Parathyroid adenoma (tissue), 2 donors: ENCODE data around the gene TMCO4.
A peak's percentile ranks its signal among the peaks of the same experiment; 100 is the strongest.

Experiments
- H2AFZ ChIP-seq: fragments of 300-600 bp; sonication (generic); one replicate; pipeline ENCODE4 v1.7.0; 2017; ENCODE audit warnings: antibody characterized with exemption, mild to moderate bottlenecking
- H3K27ac ChIP-seq: fragments of 300-600 bp; sonication (generic); one replicate; pipeline ENCODE4 v1.7.0; 2017
- H3K27me3 ChIP-seq: fragments of 300-600 bp; sonication (generic); one replicate; pipeline ENCODE4 v1.7.0; 2017; ENCODE audit warnings: low read length; ENCODE audit not compliant: control insufficient read depth, insufficient read depth
- H3K36me3 ChIP-seq: fragments of 300-600 bp; sonication (generic); one replicate; pipeline ENCODE4 v1.7.0; 2017; ENCODE audit warnings: low read length; ENCODE audit not compliant: control insufficient read depth, insufficient read depth
- H3K4me1 ChIP-seq: fragments of 300-600 bp; sonication (generic); one replicate; pipeline ENCODE4 v1.7.0; 2017; ENCODE audit warnings: control low read depth
- H3K4me2 ChIP-seq: fragments of 300-600 bp; sonication (generic); one replicate; pipeline ENCODE4 v1.7.0; 2017; ENCODE audit warnings: low read length
- H3K4me3 ChIP-seq: fragments of 300-600 bp; sonication (generic); one replicate; pipeline ENCODE4 v1.7.0; 2017; ENCODE audit warnings: low read depth, low read length
- H3K79me2 ChIP-seq: fragments of 300-600 bp; sonication (generic); one replicate; pipeline ENCODE4 v1.7.0; 2017; ENCODE audit warnings: control low read depth
- H3K9ac ChIP-seq: fragments of 300-600 bp; sonication (generic); one replicate; pipeline ENCODE4 v1.7.0; 2017; ENCODE audit warnings: mild to moderate bottlenecking
- H3K9me3 ChIP-seq: fragments of 300-600 bp; sonication (generic); one replicate; pipeline ENCODE4 v1.7.0; 2017; ENCODE audit warnings: low read length; ENCODE audit not compliant: control insufficient read depth
- TF ChIP-seq, protein P1 (sequence below): fragments of 300-600 bp; sonication (generic); IDR thresholded peaks from one replicate; pipeline ENCODE4 v1.7.0; 2017; ENCODE audit warnings: antibody characterized with exemption, mild to moderate bottlenecking
- donor health status: primary hyperparathyroidism.

Gene TMCO4

DNA sequence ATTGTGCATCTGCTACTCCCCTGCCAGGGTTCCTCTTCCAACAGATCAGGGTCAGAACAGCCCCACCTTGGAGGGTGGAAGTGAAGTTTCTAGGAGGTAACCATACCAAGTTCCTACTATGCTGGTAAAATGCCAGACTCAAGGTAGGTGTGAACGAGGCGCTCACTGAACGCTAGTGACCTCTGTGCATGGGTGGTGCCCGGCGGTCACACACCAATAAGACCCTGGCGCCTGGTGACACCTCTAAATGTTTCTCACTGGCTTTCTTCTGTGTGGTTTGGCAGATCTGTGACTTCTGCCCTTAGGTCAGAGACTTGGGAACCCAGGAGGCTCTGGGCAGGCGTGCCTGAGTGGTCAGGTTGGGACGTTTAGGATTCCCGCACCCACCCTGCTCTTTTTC lies 55.9 kb downstream of the TMCO4 start:
- H3K4me1 ChIP-seq, result no peaks in the 10 kb centered on the region
- no peak overlapping the region for H3K27ac ChIP-seq
- H3K36me3 ChIP-seq, result no peaks in the 10 kb centered on the region
- H3K4me3 ChIP-seq, result no peak overlapping the region
- H3K9ac ChIP-seq, result no peak overlapping the region
- no peaks in the 10 kb centered on the region for H3K79me2 ChIP-seq
- no peak overlapping the region for H2AFZ ChIP-seq
- TF ChIP-seq, protein P1, sequence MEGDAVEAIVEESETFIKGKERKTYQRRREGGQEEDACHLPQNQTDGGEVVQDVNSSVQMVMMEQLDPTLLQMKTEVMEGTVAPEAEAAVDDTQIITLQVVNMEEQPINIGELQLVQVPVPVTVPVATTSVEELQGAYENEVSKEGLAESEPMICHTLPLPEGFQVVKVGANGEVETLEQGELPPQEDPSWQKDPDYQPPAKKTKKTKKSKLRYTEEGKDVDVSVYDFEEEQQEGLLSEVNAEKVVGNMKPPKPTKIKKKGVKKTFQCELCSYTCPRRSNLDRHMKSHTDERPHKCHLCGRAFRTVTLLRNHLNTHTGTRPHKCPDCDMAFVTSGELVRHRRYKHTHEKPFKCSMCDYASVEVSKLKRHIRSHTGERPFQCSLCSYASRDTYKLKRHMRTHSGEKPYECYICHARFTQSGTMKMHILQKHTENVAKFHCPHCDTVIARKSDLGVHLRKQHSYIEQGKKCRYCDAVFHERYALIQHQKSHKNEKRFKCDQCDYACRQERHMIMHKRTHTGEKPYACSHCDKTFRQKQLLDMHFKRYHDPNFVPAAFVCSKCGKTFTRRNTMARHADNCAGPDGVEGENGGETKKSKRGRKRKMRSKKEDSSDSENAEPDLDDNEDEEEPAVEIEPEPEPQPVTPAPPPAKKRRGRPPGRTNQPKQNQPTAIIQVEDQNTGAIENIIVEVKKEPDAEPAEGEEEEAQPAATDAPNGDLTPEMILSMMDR, result no peak
- H3K27me3 ChIP-seq, result no peaks in the 10 kb centered on the region
- no peaks in the 10 kb centered on the region for H3K9me3 ChIP-seq
- no peak overlapping the region for H3K4me2 ChIP-seq

DNA sequence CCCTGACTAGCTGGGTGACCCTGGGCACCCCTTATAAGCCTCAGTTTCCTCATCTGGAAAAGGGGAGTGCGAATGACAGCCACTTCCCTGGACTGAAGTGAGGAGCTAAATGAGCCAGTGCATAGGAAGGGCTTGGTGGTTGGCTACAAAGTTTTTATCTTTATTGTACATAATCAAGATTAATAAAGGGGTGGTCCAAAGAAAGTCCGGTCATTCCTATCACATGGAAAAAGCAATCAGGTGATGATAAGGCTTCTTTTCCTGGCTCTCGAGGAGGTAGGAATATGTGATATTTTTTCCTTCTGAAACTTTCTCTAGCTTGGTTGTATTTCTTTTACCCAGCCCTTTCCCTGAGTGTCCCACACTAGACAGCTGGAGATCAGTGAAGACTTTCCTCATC lies 56.5 kb downstream of the TMCO4 start:
- no peaks in the 10 kb centered on the region for H3K9me3 ChIP-seq
- H2AFZ ChIP-seq, result no peak overlapping the region
- H3K27me3 ChIP-seq, result no peaks in the 10 kb centered on the region
- no peak overlapping the region for H3K9ac ChIP-seq
- no peak overlapping the region for H3K4me2 ChIP-seq
- no peaks in the 10 kb centered on the region for H3K79me2 ChIP-seq
- H3K36me3 ChIP-seq, result no peaks in the 10 kb centered on the region
- H3K4me3 ChIP-seq, result no peak overlapping the region
- peaks cover 3% of the 10 kb centered on the region for H3K4me1 ChIP-seq
- H3K27ac ChIP-seq, result no peak overlapping the region
- TF ChIP-seq, protein P1, result no peak

DNA sequence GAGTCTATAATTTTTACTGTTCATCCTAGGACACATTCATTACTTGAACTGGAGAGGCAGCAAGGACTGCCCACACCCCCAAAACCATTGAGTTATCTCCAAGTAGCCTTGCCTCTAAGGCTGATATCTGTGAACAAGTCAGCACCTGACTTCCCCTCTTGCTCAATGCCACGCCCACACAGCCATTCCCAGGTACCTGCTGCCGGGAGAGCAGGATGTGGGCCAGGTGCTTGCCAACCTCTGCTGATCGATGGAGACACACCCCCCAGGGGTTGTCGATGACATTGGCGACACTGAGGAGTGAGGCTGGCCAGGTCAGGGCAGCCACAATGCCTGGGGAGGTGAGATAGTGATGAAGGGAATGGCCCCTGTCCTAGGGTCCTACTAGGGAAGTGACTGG lies 60.1 kb downstream of the TMCO4 start:
- H3K27me3 ChIP-seq, result no peaks in the 10 kb centered on the region
- H2AFZ ChIP-seq, result no peak overlapping the region
- no peaks in the 10 kb centered on the region for H3K36me3 ChIP-seq
- H3K27ac ChIP-seq, result no peak overlapping the region
- H3K9me3 ChIP-seq, result no peaks in the 10 kb centered on the region
- H3K4me1 ChIP-seq, result peaks cover 7% of the 10 kb centered on the region
- no peak overlapping the region for H3K9ac ChIP-seq
- H3K4me3 ChIP-seq, result no peak overlapping the region
- no peak overlapping the region for H3K4me2 ChIP-seq
- no peaks in the 10 kb centered on the region for H3K79me2 ChIP-seq
- TF ChIP-seq, protein P1, result no peak

DNA sequence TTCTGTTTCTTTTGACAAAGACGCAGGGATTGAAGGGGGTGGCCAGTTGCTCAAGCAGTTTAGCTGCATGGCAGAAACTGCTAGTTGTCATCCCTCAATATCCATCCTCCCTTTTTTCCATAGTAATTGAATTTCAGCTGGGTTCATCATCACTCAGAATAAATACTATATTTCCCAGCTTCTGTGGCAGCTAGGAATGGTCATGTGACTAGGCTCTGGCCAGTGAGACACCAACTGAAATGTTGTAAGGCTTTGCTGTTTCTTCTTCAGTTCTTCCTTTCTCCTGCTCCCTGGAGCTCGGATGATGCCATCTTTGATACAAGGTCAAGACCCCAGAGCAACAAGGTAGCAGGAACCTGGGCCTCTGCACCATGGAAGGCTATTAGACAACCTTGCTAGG lies 61.0 kb downstream of the TMCO4 start:
- H2AFZ ChIP-seq, result no peak overlapping the region
- H3K4me1 ChIP-seq, result peaks cover 7% of the 10 kb centered on the region
- no peaks in the 10 kb centered on the region for H3K79me2 ChIP-seq
- TF ChIP-seq, protein P1, result no peak
- H3K27ac ChIP-seq, result peak overlapping the region; percentile 62
- H3K27me3 ChIP-seq, result no peaks in the 10 kb centered on the region
- no peaks in the 10 kb centered on the region for H3K9me3 ChIP-seq
- no peak overlapping the region for H3K9ac ChIP-seq
- H3K4me2 ChIP-seq, result no peak overlapping the region
- no peak overlapping the region for H3K4me3 ChIP-seq
- no peaks in the 10 kb centered on the region for H3K36me3 ChIP-seq

DNA sequence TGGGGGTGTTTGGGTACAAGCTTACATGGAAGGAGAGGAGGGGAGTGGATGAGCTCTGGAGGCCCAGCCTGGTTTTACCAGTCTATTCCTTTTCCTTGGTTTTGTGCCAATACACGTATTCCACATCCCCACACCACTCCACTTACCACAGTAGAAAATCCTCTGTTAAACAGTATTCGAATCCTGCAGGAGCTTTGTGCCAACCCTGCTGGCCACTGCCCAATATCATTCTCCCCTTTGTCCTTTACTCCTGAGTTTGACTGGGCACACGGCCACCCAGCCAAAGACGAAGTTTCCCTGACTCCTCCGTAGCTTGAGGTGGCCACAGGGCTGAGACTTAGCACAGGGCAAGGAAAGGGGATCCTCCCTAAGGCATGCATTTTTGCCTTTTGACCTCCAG lies 61.6 kb downstream of the TMCO4 start:
- no peak overlapping the region for H3K9ac ChIP-seq

More for the DNA sequence above, 61.6 kb downstream of the TMCO4 start:
- no peaks in the 10 kb centered on the region for H3K79me2 ChIP-seq
- peak overlapping the region; percentile 38 for H3K4me2 ChIP-seq
- H3K27me3 ChIP-seq, result no peaks in the 10 kb centered on the region
- H2AFZ ChIP-seq, result no peak overlapping the region
- H3K4me3 ChIP-seq, result no peak overlapping the region
- peak overlapping the region; percentile 62 for H3K27ac ChIP-seq
- peaks cover 7% of the 10 kb centered on the region for H3K4me1 ChIP-seq
- H3K9me3 ChIP-seq, result no peaks in the 10 kb centered on the region
- TF ChIP-seq, protein P1, result no peak
- H3K36me3 ChIP-seq, result no peaks in the 10 kb centered on the region
